K562 (cell line): Measurements from ENCODE around the gene HNRNPA3. TPM values are rescaled to one million over a fixed set of nuclear protein-coding genes. Genes with fewer than 3 reads are reported as not detected.

Source experiments
- ATAC-seq: fragments of 200-7000 bp; cut with Tn5 transposase; 3 replicates; pipeline ENCODE4 v1.9.1; 2020; ENCODE audit warnings: moderate library complexity
- BruUV-seq: library from RNA; stranded (reverse); fragments of 400-500 nt; replicated peaks from 2 replicates; lab custom pipeline; 2021; lab: Mats Ljungman, UMichigan
- CTCF ChIA-PET: fragments of 300-600 bp; formaldehyde crosslinking; extraction: SDS; loops from one replicate; lab custom pipeline; 2021; ENCODE audit warnings: low intra/inter-chr PET ratio; lab: Yijun Ruan, JAX
- POLR2A ChIA-PET: fragments of 300-600, 350-650 bp; sonication (Branson Sonifier 250); formaldehyde crosslinking; extraction: SDS; loops from one replicate; lab custom pipeline; 2021; ENCODE audit warnings: antibody characterized with exemption, inconsistent platforms; lab: Yijun Ruan, JAX
- DNase-seq, 4 experiments: peaks; one replicate each; pipeline versions ENCODE4 v3.0.0 to v3.0.0-alpha.2; 2011 to 2018; ENCODE audit warnings: low spot score in 3 of 4, mixed read lengths in 3 of 4; ENCODE audit errors: extremely low read depth in 1 of 4
- FAIRE-seq: peaks from 2 replicates; lab custom pipeline; 2011; peaks lifted over from hg19 to GRCh38; lab: Jason Lieb, UNC
- H2AFZ ChIP-seq: 2 replicates; pipeline ENCODE4 v1.6.0; 2011; ENCODE audit warnings: low read depth, low read length, control low read depth, inconsistent platforms
- H3K27ac ChIP-seq: fragments of 200-600 bp; 3 replicates; pipeline ENCODE4 v1.8.0; 2011; ENCODE audit warnings: low read depth, mild to moderate bottlenecking, control low read depth, inconsistent platforms, low read length, moderate library complexity, mixed read lengths; ENCODE audit errors: extremely low read depth
- H3K27me3 ChIP-seq, 2 experiments: fragments of 300-600 bp in 1 of 2; 2 replicates in 1 of 2; 3 replicates in 1 of 2; pipeline versions ENCODE4 v1.6.0 to v1.8.0; 2011; ENCODE audit warnings: inconsistent platforms in 2 of 2, low read length in 2 of 2, mild to moderate bottlenecking in 1 of 2, mixed read lengths in 1 of 2, moderate library complexity in 1 of 2; ENCODE audit not compliant: control insufficient read depth in 2 of 2, insufficient read depth in 2 of 2
- H3K36me3 ChIP-seq: fragments of 300-600 bp; 3 replicates; pipeline ENCODE4 v1.8.0; 2011; ENCODE audit warnings: mild to moderate bottlenecking, low read length, inconsistent platforms; ENCODE audit not compliant: control insufficient read depth, insufficient read depth
- H3K4me1 ChIP-seq, 2 experiments: fragments of 200-600 bp in 1 of 2; replicated peaks in 1 of 2; 2 replicates in 1 of 2; 3 replicates in 1 of 2; pipeline versions ENCODE4 v1.5.1 to v1.8.0; 2011; ENCODE audit warnings: inconsistent platforms in 2 of 2, low read length in 2 of 2, mild to moderate bottlenecking in 1 of 2, mixed read lengths in 1 of 2, moderate library complexity in 1 of 2; ENCODE audit not compliant: control insufficient read depth in 2 of 2, insufficient read depth in 2 of 2
- H3K4me2 ChIP-seq: 2 replicates; pipeline ENCODE4 v1.6.1; 2011; ENCODE audit warnings: low read length, control low read depth, inconsistent platforms, mixed read lengths; ENCODE audit not compliant: insufficient read depth
- H3K4me3 ChIP-seq: fragments of 200-600 bp; sonication (generic), shearing (Covaris generic); 2 replicates; pipeline ENCODE4 v1.5.1; 2016; ENCODE audit warnings: control low read depth, inconsistent platforms
- H3K79me2 ChIP-seq: fragments of 200-600 bp; 3 replicates; pipeline ENCODE4 v1.8.0; 2011; ENCODE audit warnings: low read length, inconsistent platforms; ENCODE audit not compliant: control insufficient read depth, insufficient read depth
- H3K9ac ChIP-seq, 2 experiments: 2 replicates each; pipeline versions ENCODE4 v1.6.0 to v1.6.1; 2011; ENCODE audit warnings: low read depth in 2 of 2, low read length in 2 of 2, control low read depth in 1 of 2, inconsistent platforms in 1 of 2, mild to moderate bottlenecking in 1 of 2, mixed read lengths in 1 of 2; ENCODE audit not compliant: insufficient read depth in 1 of 2
- H3K9me1 ChIP-seq: one replicate; pipeline ENCODE4 v1.6.0; 2011; ENCODE audit warnings: inconsistent platforms, mild to moderate bottlenecking, low read length, moderate library complexity; ENCODE audit not compliant: control insufficient read depth, insufficient read depth
- H3K9me3 ChIP-seq: replicated peaks from 2 replicates; pipeline ENCODE4 v1.5.1; 2011; ENCODE audit warnings: low read depth, low read length, inconsistent platforms; ENCODE audit not compliant: control insufficient read depth, insufficient read depth
- H4K20me1 ChIP-seq: replicated peaks from 2 replicates; pipeline ENCODE4 v1.6.1; 2011; ENCODE audit warnings: low read length, inconsistent platforms, mixed read lengths; ENCODE audit not compliant: control insufficient read depth, insufficient read depth
- CTCFL ChIP-seq: IDR thresholded peaks from 2 replicates; pipeline ENCODE4 v1.6.1; 2011; ENCODE audit warnings: borderline replicate concordance, low read depth, mild to moderate bottlenecking, moderate library complexity, low read length; ENCODE audit not compliant: insufficient read depth, poor library complexity, severe bottlenecking
- ILK ChIP-seq: fragments of 450-650 bp; IDR thresholded peaks from 2 replicates; pipeline ENCODE4 v1.6.1; 2016; ENCODE audit warnings: missing genetic modification characterization, low read depth, mild to moderate bottlenecking, missing compliant biosample characterization, moderate library complexity, borderline replicate concordance
- KLF6 ChIP-seq: fragments of 250-450 bp; sonication (Bioruptor Pico); IDR thresholded peaks from 2 replicates; pipeline ENCODE4 v1.4.0; 2020; ENCODE audit warnings: mild to moderate bottlenecking, moderate library complexity, borderline replicate concordance
- NR2F6 ChIP-seq: fragments of 450-650 bp; formaldehyde crosslinking; IDR thresholded peaks from 2 replicates; pipeline ENCODE4 v1.4.0; 2020; ENCODE audit warnings: mild to moderate bottlenecking
- POLR2G ChIP-seq: fragments of 200-400 bp; formaldehyde crosslinking; IDR thresholded peaks from 2 replicates; pipeline ENCODE4 v1.6.1; 2017; ENCODE audit warnings: low read depth, mild to moderate bottlenecking, antibody characterized with exemption, low read length, moderate library complexity
- PTBP1 ChIP-seq: fragments of 200-400 bp; formaldehyde crosslinking; IDR thresholded peaks from 2 replicates; pipeline ENCODE4 v1.6.1; 2017; ENCODE audit warnings: low read depth, low read length
- RBFOX2 ChIP-seq: fragments of 200-400 bp; formaldehyde crosslinking; IDR thresholded peaks from 2 replicates; pipeline ENCODE4 v1.6.1; 2017; ENCODE audit warnings: low read depth, mild to moderate bottlenecking, low read length, moderate library complexity
- ZNF165 ChIP-seq: fragments of 250-450 bp; sonication (Bioruptor Pico); IDR thresholded peaks from 2 replicates; pipeline ENCODE4 v1.4.0; 2020; ENCODE audit warnings: borderline replicate concordance
- ZNF668 ChIP-seq: fragments of 250-450 bp; sonication (Bioruptor Pico); IDR thresholded peaks from 2 replicates; pipeline ENCODE4 v1.8.0; 2022; ENCODE audit warnings: mild to moderate bottlenecking, inconsistent platforms
- WGBS: fragments of 100-300 bp; shearing (Covaris generic); methylation state at CpG from one replicate; pipeline ENCODE4 v1.1.6; 2016; ENCODE audit warnings: low coverage, mixed read lengths; ENCODE audit not compliant: insufficient coverage; ENCODE audit errors: missing lambda C conversion rate; 5-methylcytosine and 5-hydroxymethylcytosine counted together
- in situ Hi-C: fragments of 300-500 bp; cut with MboI; formaldehyde crosslinking; loops from 4 replicates; pipeline ENCODE4 v1.15.0; 2018; ENCODE audit warnings: inconsistent platforms, mixed read lengths
- intact Hi-C: fragments of 100-400 bp; cut with micrococcal nuclease; formaldehyde crosslinking; loops from 2 replicates; pipeline ENCODE4 v1.14.2; 2022
- polyA plus RNA-seq, 8 experiments: library from polyadenylated mRNA; depleted of rRNA in 4 of 8; stranded (reverse) in 5 of 8; unstranded in 3 of 8; fragments of >200 nt; fragmentation: Nextera tagmentation in 2 of 8; fragmentation: Illumina TruSeq in 1 of 8; extraction: Ambion mirVana in 2 of 8; extraction: Trizol in 1 of 8; gene quantifications; 2 replicates each; pipeline versions ENCODE4 v1.2.1 to v1.2.3, GENCODE V29; 2011 to 2014; ENCODE audit warnings: inconsistent platforms in 1 of 8, missing spikeins in 1 of 8
- total RNA-seq, 7 experiments: library from RNA; depleted of rRNA in 6 of 7; stranded (reverse); fragments of >200 nt in 6 of 7; fragmentation: Illumina TruSeq in 2 of 7; extraction: Trizol in 2 of 7; gene quantifications; 2 replicates each; pipeline versions ENCODE4 v1.2.1 to v1.2.3, GENCODE V29; 2011 to 2021; ENCODE audit warnings: low replicate concordance in 1 of 7
- TF ChIP-seq, protein P1 (sequence below): sonication (generic); formaldehyde crosslinking; IDR thresholded peaks from 2 replicates; pipeline ENCODE4 v1.8.0; 2022; ENCODE audit warnings: missing genetic modification reagents, mild to moderate bottlenecking, borderline replicate concordance

Gene HNRNPA3
- total and polyA plus RNA-seq, 9 of the 15 experiments (the other 6 are each of a cell fraction or from before 2014, with no cell fraction given) = 72.8 to 428 (median 192) TPM

- TF ChIP-seq, protein P1, sequence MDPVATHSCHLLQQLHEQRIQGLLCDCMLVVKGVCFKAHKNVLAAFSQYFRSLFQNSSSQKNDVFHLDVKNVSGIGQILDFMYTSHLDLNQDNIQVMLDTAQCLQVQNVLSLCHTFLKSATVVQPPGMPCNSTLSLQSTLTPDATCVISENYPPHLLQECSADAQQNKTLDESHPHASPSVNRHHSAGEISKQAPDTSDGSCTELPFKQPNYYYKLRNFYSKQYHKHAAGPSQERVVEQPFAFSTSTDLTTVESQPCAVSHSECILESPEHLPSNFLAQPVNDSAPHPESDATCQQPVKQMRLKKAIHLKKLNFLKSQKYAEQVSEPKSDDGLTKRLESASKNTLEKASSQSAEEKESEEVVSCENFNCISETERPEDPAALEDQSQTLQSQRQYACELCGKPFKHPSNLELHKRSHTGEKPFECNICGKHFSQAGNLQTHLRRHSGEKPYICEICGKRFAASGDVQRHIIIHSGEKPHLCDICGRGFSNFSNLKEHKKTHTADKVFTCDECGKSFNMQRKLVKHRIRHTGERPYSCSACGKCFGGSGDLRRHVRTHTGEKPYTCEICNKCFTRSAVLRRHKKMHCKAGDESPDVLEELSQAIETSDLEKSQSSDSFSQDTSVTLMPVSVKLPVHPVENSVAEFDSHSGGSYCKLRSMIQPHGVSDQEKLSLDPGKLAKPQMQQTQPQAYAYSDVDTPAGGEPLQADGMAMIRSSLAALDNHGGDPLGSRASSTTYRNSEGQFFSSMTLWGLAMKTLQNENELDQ = no peak
- TF ChIP-seq NR2F6 (CRISPR knock-in tag) = no peak
- no peak for TF ChIP-seq ZNF165
- no peak for TF ChIP-seq ZNF668 (CRISPR knock-in tag)
- TF ChIP-seq ILK (tag) = no peak
- TF ChIP-seq, all 486 proteins: peak for 0
Observed at GRCh38 chr2:177256026-177256425, 43.4 kb downstream of the HNRNPA3 start (continued).

GRCh38 chr2:177256695-177257094 lies 44.1 kb downstream of the HNRNPA3 start:
- Histone ChIP-seq H3K9me1 (peaks cover 10% of the 10 kb centered on the region), H3K9ac (peak overlapping the region; percentile 3 to 81; a peak in 1 of 4 replicates), H3K79me2 (peaks cover 100% of the 10 kb centered on the region), H3K4me1 (peaks cover 30 to 72% of the 10 kb centered on the region in 2 experiments), H4K20me1 (peaks cover 51% of the 10 kb centered on the region), H3K4me3 (no peak overlapping the region), H3K27ac (peak overlapping the region; percentile 52; the same call in 2 of the 3 replicates), H3K36me3 (peaks cover 71% of the 10 kb centered on the region), H3K27me3 (no peaks in the 10 kb centered on the region), H2AFZ (no peak overlapping the region), H3K9me3 (peaks cover 18% of the 10 kb centered on the region), H3K4me2 (peak overlapping the region; percentile 33; the same call in 1 of the 2 replicates)
- ATAC-seq = peak; percentile 1; the same call in 2 of the 3 replicates
- BruUV-seq = no TSS peak
- DNase-seq = no peak
- TF ChIP-seq POLR2G = peak; percentile 59; the same call in 1 of the 2 replicates
- no peak for TF ChIP-seq CTCFL
- TF ChIP-seq PTBP1 = no peak
- TF ChIP-seq RBFOX2 = 0 out of 2 replicates have a peak, but pooled peaks have one; percentile 37
- TF ChIP-seq KLF6 (CRISPR knock-in tag) = no peak
- ChIA-PET CTCF (no interaction called here), POLR2A (interaction anchor here (0.9 to 10.9 kb wide), 6 partner anchors 7 to 437 kb away, joined by 3 to 199 read pairs (median 4); partner anchors contain the start of gene NFE2L2)
- in situ Hi-C loops (loop anchor here (5.0 kb wide), 1 partner anchor 89 kb away; no protein-coding TSS in a partner anchor), intact Hi-C loops (no loop called here)
- FAIRE-seq = no peak
- 60% methylated on average over 3 of the region's 3 CpGs for WGBS
